ENCODE results near the gene LYL1.

Gene LYL1

DNA sequence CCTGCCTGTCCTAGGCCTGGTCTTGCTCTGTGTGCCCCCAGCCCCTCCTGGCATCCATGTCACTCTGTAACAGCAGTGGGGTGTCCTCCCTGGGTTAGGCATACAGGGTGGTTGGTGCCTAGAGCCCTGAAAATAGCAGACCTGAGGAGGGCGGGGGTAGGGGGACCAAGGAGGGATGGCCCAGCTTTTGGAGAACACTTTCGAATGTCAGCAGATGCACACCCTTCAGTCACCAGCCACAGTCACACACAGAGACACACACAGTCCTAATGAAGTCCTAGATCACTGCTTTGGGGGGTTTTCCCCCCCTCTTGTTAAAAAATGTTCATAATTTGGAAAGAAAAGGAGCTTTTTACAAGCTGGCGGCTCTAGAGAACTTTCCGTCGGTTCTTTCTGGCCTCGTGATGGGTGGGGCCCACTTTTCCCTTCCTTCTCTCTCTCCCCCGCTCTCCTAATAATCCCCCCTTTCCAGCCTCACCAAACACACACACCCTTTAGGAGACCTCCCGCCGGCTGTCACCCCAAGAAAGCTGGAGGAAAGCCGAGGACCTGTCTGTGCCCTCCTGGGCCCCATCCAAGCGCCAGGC, 47.9 kb downstream of the LYL1 start:
- no peak overlapping the region; the same call in none of the 2 replicates for H3K4me3 ChIP-seq (ENCODE audit: low read depth, low read length)
- ChIA-PET CTCF (interaction anchor here (1.2 to 22.5 kb wide), 9 partner anchors 8 to 89 kb away, joined by 3 to 550 read pairs (median 14); no protein-coding TSS in a partner anchor), POLR2A (interaction anchor here (0.5 to 3.5 kb wide), 14 partner anchors 11 to 693 kb away, joined by 3 to 23 read pairs (median 4); a partner anchor contains a TSS)
- DNase-seq (ENCODE audit: low read depth, low spot score), result no peak
- TF ChIP-seq CTCF (IDR thresholded peaks at IDR 0.05; ENCODE audit: insufficient read depth, low read length, missing control alignments), result no peak

DNA sequence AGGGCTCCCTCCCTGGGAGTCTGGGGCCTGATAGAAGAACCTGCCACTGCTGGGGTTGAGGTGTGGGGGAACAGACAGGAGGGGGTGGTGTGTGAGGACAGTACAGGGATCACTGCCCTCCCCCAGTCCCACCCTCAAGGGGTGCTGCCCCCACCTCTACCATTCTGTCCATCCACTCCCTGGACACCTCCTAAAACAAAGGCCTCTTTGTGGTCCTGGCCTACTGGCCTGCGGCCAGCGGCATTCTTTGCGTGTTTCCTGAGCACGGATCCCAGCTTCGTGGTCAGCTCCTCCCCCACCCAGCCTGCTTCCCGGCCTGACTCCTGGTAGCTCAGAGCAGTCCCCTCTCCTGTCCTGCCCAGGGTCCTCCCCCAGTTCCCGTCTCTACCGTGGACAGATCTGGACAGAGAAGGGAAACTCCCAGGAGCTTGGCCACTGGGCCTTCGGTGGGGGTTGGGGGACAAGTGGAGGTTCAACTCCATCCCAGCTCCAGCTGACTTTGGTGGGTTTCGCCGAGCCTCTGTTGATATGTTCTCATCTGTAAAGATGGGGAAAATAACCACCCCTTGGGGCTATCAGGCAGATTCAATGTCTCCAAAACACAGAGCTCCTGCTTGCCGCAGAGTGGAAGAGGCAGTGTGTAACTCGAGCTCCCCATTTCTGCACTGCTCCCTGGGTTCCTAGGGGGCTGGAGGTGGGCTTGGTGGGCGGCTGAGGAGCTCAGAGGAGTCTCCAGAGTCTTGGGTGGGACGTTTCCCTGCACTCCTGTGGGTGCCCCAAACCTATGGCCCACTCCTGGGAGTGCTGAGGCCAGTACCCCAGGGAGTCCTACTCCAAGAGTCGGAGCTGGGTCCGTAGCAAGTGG, 48.7 kb downstream of the LYL1 start:
- DNase-seq (ENCODE audit: low read depth, low spot score), result peak; percentile 64
- no peak for TF ChIP-seq CTCF (IDR thresholded peaks at IDR 0.05; ENCODE audit: insufficient read depth, low read length, missing control alignments)
- H3K4me3 ChIP-seq (ENCODE audit: low read depth, low read length), result peak overlapping the region; percentile 20
- CTCF ChIA-PET, result interaction anchor here (1.0 to 22.5 kb wide), 12 partner anchors 7 to 89 kb away, joined by 3 to 550 read pairs (median 10); no protein-coding TSS in a partner anchor
- POLR2A ChIA-PET, result interaction anchor here (0.6 to 3.5 kb wide), 10 partner anchors 10 to 694 kb away, joined by 3 to 23 read pairs (median 4); a partner anchor contains a TSS

GRCh38 chr19:13053238-13053637, 49.4 kb downstream of the LYL1 start:
- no peak overlapping the region; the same call in 1 of the 2 replicates for H3K4me3 ChIP-seq (ENCODE audit: low read depth, low read length)
- CTCF ChIA-PET, result interaction anchor here (1.0 to 22.5 kb wide), 8 partner anchors 8 to 88 kb away, joined by 3 to 550 read pairs (median 37); no protein-coding TSS in a partner anchor
- POLR2A ChIA-PET, result interaction anchor here (0.6 to 3.5 kb wide), 5 partner anchors 9 to 31 kb away, joined by 3 to 23 read pairs (median 5); no protein-coding TSS in a partner anchor
- TF ChIP-seq CTCF (IDR thresholded peaks at IDR 0.05; ENCODE audit: insufficient read depth, low read length, missing control alignments), result no peak
- DNase-seq (ENCODE audit: low read depth, low spot score), result no peak

- CTCF ChIA-PET, result interaction anchor here (1.0 to 22.5 kb wide), 6 partner anchors 8 to 87 kb away, joined by 3 to 550 read pairs (median 244); no protein-coding TSS in a partner anchor
- POLR2A ChIA-PET, result no interaction called here
- no peak for DNase-seq (ENCODE audit: low read depth, low spot score)
- no peak overlapping the region for H3K4me3 ChIP-seq (ENCODE audit: low read depth, low read length)
- no peak for TF ChIP-seq CTCF (IDR thresholded peaks at IDR 0.05; ENCODE audit: insufficient read depth, low read length, missing control alignments)
Observed at GRCh38 chr19:13052447-13053175, 50.0 kb downstream of the LYL1 start.

DNA sequence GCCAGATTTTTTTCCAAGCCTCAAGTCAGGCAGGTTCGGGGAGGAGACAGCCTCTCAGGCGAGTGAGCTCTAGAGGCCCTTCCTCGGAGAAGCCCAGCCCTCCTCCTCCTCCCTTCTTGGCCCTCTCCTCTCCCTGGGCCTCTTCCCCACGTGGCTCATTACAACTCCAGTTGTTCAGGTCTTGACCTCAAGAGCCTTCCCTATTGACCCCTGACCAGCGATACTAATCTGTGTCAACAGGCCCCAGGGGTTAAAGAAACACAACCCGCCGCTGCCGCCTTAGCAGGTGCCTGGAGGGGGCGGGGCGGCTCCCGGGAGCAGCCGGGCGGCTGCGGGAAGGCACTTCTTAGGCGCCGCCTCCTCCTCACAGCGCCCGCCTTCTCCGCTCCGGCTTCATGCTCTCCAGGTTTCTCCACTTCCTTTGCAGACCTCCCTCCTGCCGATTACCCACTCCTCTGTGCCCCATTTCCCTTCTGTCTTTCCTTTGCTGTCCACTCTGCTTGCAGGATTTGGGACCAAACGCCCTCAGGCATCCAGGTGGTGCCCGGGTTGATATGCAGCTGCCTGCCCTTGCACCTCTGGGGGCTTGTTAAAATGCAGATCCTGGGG, 51.0 kb downstream of the LYL1 start:
- no peak overlapping the region for H3K4me3 ChIP-seq (ENCODE audit: low read depth, low read length)
- ChIA-PET POLR2A (no interaction called here), CTCF (interaction anchor here (0.9 to 22.5 kb wide), 7 partner anchors 9 to 86 kb away, joined by 3 to 550 read pairs (median 60); no protein-coding TSS in a partner anchor)
- no peak for TF ChIP-seq CTCF (IDR thresholded peaks at IDR 0.05; ENCODE audit: insufficient read depth, low read length, missing control alignments)
- DNase-seq (ENCODE audit: low read depth, low spot score), result no peak
